ENCODE data around the gene ATP11A.

The ATP11A gene

DNA sequence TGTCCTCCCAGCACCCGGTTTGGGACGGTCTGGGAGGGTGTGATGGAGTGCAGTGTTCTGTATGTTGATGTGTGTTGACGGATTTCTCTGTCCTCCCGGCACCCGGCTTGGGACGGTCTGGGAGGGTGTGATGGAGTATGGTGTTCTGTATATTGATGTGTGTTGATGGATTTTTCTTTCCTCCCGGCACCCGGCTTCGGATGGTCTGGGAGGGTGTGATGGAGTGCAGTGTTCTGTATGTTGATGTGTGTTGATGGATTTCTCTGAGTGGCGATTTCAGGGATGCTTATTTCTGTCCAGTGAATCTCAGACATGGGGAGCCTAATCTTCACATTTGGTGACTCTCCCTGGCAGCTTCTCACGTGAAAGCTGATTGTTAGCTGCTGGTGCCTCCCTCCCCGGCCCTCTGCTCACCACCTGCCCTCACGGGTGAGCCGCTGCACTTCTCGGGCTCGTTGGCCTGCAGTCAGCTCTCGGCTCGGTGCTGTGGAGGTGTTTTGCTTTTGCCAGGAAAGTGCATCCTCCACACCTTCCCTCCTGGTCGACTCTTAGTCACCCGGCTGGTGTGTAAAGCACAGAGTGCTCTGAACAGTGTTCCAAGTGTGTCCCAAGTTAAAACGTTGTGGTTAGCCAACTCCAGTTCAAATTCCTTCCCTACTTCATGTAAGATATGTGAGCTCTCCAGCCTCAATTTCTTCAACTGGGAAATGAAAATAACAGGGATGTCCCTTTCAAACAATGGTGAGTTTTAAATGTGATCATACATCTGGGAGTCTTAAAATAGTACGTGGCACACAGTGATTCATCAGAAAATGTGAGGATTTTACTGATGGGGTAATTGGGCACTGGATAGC lies 54.6 kb downstream of the ATP11A start:
- no peak for DNase-seq

DNA sequence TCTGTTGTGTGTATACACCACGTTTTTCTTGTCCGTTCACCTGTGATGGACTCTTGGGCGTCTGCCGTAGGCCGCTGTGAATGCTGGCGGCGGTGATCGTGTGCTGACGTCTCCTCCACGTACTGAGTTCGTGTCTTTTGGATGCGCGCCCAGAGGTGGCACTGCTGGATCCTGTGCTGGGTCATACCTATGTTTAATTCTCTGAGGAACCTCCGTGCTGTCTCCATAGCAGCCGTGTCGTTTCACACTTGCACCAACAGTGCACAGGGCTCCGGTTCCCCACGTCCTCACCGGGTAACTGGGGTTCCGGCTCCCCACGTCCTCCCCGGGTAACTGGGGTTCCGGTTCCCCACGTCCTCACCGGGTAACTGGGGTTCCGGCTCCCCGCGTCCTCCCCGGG lies 56.2 kb downstream of the ATP11A start:
- no peak for DNase-seq

DNA sequence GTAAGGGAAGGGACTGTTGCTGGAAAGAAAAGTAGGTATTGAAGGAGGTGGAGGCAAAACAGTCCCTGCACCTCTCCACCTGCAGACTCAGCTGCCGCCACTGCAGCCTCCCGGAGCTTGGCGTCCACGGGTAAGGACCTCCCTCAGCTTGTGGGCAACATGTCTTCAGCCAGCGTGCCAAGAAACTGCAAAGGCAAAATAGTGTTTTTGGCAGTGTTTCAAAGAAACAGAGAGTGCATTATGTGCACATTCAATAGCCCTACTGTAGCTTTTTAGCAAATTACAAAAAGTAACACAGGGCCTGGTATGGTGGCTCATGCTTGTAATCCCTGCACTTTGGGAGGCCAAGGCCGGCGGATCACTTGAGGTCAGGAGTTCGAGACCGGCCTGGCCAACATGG lies 57.4 kb downstream of the ATP11A start:
- no peak for DNase-seq

DNA sequence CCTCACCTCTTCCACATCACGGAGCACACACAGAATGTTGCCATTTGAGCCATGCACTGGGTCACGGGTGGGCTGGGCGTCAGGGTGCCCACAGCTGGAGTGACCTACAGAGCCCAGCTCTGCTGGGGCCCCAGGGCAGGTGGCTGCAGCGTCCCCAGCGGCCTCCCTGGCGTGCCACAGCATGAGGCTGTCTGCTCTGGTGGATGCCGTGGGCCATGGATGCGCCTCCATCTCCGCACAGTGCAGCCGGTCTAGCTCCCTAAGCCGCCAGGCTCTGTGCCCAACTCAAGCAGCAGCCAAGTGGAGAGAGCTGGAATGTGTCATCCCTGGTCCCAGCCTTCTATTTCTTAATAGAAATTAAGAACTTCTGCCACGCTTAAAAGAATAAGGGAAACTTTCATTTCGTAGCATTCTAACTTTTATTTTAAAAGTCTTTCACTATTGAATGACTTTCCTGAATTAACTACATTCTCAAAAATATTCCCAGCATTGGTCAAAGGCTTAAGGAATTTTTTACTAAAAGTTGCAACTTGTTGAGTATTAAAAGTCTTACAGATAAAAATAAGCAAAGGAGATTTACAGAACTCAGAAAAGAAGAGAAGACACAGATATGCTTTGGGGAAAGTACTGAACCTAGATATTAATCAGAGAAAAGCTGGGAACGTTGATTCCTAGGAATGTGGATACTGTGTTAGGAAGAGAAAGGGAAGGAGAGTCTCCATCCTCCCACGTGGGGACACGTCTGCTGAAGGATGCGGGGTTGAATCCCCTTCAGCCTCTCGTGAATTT lies 59.3 kb downstream of the ATP11A start:
- no peak for DNase-seq

DNA sequence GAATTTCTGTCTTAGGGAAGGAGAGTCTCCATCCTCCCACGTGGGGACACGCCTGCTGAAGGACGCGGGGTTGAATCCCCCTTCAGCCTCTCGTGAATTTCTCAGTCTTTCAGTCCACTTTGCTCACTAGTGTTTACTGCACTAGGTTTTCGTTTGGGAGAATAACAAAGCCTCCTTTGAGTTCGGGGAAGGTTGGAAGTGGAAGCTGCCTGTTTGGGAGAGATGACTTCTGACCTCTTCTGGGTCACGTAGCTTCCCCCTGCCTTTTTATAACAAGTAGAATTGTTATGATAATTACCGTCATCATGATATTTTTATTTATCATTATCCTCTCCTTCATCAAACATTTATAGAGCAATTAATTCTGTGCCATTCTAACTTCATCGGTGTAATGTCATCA lies 60.7 kb downstream of the ATP11A start:
- no peak for DNase-seq

DNA sequence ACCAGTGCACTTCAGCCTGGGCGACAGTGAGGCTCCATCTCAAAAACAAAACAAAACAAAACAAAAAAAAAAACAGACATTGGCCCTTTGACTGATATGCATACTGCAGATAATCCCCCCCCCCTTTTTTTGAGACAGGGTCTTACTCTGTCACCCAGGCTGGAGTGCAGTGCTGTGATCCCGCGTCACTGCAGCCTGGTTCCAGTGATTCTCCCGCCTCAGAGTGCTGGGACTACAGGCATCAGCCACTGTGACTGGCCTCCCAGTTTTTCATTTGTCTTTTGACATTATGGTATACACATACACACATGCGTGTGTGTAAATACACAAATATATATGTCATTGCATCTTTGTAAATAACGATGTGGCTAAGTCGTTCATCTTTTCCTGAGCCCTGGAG lies 61.8 kb downstream of the ATP11A start:
- no peak for DNase-seq

DNA sequence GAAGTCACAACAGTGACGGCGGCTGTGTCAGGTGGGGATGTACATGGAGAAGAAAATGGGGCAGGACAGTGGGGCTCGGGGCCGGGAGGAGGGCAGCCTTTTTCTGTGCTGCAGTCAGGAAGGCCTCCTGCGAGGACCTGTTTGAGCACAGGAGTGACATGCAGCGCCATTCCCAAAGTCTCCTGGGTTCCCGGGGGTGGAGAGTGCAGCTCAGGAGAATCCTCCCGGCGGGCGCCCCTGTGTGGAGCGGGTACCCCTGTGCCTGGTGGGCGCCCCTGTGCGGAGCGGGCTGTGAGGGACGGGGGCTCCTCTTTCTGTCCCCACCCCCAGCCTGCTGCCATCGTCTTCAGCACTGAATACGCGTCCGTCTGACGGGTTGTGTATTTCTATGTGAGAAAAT lies 62.4 kb downstream of the ATP11A start:
- no peak for DNase-seq

DNA sequence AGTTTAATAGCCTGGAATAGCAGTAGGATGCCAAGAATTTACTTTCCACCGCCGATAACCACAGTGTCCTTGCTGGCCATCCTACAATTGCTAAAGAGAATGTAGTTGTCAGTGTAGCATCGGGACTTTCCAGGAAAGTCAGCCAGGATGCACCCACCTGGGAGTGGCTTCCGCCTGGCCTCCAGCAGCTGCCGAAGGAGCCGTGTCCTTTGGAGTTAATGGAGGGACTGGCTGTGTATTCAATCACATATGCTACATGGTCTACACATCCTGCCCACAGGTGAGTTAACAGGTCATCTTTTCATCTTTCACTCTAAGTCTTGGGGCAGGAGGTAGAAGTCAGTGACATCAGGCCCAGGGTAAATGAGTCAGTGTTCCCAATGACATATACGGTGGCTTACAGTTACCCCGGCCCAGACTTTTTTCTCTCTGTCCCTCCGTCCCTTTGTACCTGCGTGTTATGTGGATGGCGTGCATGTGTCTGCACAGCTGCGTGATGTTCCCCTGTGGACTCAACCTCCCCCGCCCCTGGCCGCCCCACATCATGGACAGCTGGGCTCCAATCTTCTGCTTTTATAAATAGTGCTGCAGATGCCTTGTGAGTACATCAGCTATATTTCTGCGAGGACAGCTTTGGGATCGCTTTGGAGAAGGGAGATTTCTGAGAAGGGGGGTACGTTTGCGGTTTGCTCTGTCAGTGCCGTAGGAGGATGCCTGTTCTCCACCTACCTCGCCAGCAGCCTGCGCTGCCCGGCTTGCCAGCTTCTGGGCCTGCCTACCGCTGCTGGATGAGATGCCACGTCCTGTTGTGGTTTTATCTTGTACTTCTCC lies 63.1 kb downstream of the ATP11A start:
- DNase-seq, result peak; percentile 8 to 9

DNA sequence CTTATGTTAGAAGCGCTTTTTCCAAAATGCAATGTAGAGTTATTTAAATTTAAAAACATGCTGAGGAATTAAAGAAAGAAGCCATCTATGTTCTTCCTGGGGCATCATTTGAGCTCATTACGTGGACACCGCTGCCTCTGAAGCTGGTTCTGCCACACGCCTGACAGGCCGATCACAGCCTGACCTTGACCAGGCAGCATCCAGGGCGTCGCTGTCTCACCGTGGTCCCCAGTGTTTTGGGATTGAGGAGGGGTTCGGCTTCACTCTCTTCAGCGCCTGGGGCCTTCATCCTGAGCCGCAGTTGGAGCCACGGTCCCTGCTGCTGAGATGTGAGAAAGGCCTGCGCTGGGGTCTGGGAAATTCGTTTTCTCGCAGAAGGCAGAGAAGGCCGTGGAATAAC lies 64.0 kb downstream of the ATP11A start:
- no peak for DNase-seq

DNA sequence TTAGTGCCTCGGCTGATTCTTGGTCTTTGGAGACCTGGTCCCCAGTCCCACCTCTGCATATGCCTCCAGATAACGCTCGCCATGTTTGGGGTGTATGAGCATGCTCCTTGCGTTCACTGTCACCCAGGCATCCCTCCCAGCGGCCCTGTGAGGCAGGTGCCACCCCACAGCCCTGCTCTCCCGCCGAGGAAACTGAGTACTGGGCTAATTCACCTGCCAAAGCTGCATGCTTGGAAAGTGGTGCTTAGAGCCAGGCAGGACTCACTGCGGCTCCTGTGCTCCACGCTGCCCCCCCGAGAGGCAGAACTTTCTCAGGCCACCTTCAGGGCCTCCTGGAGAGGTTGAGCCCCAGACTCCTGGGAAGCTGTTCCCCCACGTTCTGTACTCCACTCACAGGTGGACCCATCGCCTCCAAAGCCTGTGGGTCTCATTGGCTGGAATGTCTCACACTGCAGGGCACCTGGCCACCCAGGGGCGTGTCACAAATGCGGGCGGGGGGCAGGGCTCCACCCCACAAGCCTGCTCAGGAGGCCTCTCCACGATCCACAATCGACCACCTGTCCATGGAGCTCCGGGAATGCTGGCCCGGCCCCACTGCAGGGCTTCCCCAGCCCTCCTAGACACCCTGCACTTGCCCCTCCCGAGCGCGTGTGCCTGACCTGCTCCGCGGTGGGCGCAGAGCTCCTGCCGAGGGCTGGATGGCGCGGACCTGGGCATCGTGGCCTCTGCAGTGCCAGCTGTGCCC lies 64.6 kb downstream of the ATP11A start:
- DNase-seq, result no peak

DNA sequence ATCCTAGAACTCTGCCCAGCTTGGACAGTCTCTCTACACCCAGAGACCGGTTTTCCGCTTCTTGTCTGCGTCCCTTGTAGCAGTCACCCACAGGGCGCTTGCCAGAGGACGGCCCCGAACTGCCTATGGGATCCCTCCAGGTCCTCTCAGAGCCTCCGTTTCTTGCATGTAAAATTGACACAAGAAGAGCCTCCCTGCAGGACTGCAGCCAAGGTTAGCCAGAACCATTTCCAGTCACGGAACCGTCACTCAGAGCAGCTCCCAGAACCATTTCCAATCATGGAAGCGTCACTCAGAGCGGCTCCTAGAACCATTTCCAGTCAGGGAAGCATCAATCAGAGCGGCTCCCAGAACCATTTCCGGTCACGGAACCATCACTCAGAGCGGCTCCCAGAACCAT lies 65.5 kb downstream of the ATP11A start:
- no peak for DNase-seq

DNA sequence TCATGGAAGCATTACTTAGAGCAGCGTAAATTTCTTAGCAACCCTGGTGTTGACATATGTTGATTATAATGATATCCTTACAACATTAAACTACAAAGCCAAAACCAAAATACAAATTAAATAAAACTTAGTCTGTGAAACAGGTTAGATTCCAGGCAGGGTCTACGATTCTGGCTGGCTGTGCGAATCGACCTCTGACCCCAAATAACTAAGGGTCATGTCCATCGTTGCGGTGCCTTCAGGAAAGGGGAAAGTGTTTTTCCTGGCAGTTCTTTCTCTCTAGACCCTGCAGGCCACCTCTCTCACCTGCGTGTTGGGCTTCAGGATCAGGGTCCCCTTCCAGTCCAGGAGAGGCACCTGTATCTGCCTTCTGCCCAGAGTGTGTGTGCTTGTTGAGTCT lies 66.2 kb downstream of the ATP11A start:
- no peak for DNase-seq

DNA sequence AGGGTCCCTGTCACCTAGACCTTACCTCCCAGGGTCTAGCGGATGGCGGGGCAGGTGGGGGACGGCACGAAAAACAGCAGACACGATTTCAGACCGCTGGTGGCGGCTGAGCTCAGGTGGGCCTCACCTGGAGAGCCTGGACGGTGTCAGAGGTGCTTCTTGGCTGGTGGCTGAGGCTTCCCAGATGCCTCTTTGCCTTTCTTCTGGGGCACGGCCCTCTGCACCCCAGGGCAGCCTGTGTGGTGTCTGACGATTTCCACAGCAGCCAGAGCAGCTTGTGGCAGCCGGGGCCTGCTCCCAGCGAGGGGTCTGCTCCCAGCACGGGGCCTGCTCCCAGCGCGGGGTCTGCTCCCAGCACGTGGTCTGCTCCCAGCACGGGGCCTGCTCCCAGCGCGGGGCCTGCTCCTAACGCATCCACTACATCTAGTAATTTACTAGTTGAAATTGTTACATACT lies 66.7 kb downstream of the ATP11A start:
- DNase-seq, result no peak

DNA sequence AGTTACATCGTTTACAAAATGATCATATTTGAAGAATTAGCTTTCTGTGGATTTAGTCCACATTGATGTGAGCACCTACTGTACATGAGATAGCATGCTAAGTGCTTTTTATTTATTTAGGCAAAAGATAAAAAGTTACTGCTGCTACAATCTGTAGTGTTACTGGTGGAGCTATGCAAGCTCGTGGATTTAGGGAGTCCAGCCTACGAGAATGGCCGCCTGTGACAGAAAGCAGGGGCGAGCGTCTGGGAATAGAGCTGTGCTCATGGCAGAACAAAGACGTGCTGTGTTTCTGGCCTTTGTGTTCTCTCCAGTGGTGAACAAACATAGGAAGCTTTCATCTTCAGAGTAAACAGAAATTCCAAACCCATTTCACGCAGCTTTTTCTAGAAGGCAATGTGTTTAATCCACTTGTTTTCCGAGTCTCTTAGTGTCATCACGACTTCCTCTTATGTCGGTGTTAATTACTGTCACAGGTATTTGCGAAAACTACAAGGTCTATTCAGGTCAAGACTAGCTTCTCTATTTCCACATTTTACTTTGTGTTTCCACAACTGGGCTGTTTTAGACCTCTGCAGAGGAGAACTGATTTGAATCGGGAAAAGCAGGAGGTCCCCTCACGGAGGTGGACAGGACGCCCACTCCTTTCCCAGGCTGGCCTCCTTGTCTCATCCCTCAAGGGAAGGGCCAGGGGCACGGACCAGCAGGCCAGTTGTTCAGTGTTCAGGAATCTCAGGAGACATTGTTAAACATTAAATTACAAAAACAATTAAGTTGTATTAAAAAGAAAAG lies 67.3 kb downstream of the ATP11A start:
- DNase-seq, result no peak

DNA sequence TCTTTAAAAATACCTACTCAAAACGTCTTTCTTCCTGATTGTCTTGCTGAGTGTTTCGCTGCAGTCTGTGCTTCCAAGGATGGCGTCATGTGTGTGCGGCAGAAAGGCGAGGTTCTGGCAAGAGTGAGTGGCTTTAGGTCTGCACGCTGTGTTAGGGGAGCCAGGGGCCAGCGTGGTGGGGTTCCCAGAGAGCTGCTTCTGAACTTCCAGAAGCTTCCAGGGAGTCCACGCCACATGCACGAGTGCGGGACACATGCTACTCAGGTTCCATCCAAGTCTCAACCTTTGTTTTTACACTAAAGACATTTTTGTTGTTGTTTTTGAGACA lies 67.9 kb downstream of the ATP11A start:
- DNase-seq, result no peak

DNA sequence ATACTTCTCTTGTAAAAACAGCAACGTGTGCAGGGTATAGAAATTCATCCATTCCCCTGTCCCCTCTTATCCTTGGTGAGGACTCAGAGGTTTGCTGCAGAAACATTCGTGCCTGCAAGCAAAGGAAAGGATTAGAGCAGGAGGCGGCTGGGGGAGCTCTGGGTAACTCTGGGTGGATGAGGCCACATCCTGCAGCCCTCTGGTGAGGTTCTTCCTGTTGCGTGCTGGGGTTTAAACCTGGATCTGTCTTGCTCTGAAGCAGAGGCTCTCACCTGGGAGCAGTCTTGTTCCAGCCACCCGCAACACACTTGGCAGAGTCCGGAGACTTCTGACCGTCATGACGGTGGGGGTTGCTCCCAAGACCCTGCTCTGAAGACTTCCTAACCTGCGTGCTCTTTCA lies 69.2 kb downstream of the ATP11A start:
- no peak for DNase-seq

DNA sequence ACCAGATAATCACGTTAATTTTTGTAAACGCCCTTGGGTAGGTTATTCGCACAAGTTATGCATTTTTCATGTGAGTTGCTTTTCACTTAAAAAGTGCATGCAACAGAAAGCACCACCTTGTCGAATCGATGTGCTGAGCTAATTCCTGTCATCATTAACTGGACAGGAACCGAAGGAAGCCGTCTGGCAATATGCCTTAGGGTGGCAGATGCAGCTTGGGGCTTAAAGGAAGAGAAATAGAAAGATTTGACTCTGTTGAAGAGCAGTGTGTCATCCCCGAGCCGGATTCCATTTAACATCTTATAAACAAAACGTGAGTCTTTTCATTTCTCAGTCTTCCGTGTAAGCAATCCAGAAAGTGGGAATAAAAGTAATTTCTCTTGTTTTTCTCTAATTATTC lies 70.0 kb downstream of the ATP11A start:
- no peak for DNase-seq

DNA sequence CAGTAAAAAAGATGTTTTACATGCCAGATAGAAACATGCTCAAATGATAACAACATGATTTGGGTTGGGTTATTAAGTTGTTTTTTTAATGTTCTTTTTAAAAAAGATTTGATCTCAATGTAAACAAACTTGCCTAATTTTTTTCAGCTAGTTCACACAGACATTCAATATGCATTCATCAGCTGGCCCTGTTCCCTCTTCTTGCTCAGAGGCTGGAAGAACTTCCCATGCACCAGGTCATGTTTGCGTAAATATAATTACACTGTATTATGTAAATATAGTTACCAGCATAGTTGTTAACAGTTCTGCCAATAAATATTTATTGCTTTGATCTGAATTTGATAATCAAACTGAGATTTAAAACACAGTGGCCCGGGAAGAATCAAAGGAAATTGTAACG lies 70.6 kb downstream of the ATP11A start:
- no peak for DNase-seq

DNA sequence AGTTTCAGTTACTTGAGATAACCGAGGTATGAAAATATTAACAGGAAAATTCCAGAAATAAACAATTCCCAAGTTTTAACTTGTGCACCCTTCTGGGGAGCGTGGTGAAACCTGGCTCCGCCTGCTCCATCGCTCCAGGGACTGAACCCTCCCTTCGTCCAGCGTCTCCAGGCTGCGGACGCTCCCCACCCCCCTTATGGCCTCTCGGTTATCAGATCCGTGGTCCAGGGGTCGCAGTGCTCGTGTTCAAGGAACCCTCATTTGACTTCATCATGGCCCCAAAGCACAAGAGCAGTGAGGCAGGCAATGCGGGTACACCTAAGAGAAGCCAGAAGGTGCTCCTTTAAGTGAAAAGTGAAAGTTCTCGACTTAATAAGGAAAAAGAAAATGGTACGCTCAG lies 71.1 kb downstream of the ATP11A start:
- DNase-seq, result no peak

DNA sequence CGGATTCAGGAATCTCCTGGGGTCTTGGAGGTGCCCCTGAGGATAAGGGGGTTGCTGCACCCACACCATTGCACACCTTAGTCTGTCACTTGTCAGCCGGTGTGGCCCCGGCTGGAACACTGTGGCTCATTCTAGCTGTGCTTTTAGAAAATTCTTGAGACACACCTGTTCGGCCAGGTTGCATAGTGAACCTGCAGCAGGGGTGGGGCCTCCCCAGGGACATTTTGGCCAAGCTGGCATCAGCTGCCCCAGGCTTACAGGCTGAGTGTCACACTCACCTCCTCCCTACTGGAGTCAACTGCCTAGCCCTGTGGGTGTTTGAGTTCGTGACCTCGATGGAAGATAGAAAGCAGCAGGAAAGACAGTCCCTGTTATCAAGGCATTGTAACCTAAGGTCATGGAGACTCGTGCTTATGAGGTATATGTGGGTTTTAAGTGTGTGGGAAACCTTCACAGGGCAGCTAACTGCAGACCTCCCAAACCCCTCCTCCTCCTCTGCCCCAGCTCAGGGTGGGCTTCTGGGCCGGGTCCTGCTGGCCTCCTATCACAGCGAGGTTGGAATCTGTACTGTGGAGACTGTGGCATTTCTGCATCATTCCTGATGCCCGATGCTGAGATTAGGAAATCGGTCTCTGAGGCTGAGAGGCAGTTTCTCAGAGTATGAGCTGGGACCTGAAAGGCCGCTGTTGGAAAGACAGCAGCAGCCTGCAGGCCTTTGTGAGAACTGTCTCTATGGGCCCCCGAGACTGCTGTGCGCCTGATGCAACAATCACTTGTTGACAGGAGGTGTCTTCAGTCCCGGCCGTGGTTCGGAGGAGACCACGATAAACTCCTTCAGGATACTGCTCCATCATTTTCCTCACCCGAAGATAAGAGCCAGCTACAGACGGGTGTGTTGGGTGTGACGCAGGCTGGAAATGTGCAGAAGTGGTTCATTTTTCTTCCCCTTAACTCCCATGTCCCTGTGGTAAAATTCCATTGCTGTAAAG lies 72.2 kb downstream of the ATP11A start:
- no peak for DNase-seq

DNA sequence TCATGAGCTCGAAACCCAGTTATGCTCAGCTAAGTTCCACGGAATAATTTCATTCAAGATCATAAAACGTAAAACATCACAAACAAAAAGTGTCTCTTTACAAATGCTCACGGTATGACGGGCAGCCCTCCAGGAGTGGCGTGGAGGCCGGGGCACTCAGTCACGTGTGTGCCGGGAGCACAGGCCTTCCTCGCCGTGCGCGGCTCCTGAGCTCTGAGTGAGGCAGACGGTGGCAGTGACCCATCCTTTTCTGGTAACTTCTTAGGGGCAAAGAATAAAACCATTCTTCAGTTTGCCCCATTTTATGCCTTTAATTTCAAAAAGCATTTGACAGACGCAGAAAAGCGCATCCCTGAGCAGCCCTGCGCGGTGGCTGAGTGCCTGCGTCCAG lies 72.8 kb downstream of the ATP11A start:
- no peak for DNase-seq

All from activated CD4-positive, alpha-beta T cell treated with anti-CD3 and anti-CD28 coated beads, Interleukin-2, amount 50 U/mL, for 4 hours (primary cell).